Measurements from ENCODE around the gene SOX8.
"Not testable (repeated sequence)": the region's sequence is repeated elsewhere in the genome, so short reads cannot be mapped to it uniquely, and the experiment has no call there.

- not testable (repeated sequence) for TF ChIP-seq POLR2A (IDR thresholded peaks at IDR 0.05; ENCODE audit: low read depth, low read length); POLR2AphosphoS5 (IDR thresholded peaks at IDR 0.05; ENCODE audit: low read depth, low read length); TAF1 (IDR thresholded peaks at IDR 0.05; ENCODE audit: low read depth, low read length); PAX5 (IDR thresholded peaks at IDR 0.05; ENCODE audit: insufficient read depth, low read length, severe bottlenecking); POU2F2 (IDR thresholded peaks at IDR 0.05; ENCODE audit: low read depth, low read length)
Measured at GRCh38 chr16:950733-951573, 30.6 kb upstream of the SOX8 start.

Data from GM12891 (cell line).